HTERT RPE-1 (cell line): ENCODE data around the gene SMPD1.

Experiments
- in situ Hi-C: fragments of 300-500 bp; cut with MboI; formaldehyde crosslinking; loops from 4 replicates; pipeline ENCODE4 v1.14.3; 2020; ENCODE audit warnings: low sequenced_read_pairs

The SMPD1 gene

GRCh38 chr11:6389905-6390717, at the start of gene SMPD1:
SMPD1 (plus strand) TSS chr11:6390474; CDS start chr11:6390599, 125 bp downstream.
- in situ Hi-C loops, result no loop called here

DNA sequence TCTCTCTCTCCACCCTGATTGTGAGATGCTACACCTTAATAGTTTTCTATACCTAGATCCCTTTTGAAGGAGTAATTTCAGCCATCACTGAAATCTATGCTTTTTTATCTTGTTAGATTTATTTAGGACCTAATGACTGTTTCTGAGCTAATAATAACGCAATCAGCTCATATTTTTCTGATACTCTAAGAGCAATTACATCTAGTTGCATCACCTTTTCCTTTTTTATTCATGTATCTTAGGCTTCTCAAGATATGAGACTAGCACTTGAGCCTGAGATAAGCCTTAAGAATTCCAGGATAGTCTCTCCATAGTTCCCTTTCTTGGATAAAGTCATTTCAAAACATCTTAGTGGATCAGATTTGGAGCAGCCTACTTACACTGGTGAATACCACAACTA, 44.9 kb upstream of the SMPD1 start:
- in situ Hi-C loops, result no loop called here

- in situ Hi-C loops, result no loop called here
Measured at GRCh38 chr11:6350043-6350442, 40.2 kb upstream of the SMPD1 start.

DNA sequence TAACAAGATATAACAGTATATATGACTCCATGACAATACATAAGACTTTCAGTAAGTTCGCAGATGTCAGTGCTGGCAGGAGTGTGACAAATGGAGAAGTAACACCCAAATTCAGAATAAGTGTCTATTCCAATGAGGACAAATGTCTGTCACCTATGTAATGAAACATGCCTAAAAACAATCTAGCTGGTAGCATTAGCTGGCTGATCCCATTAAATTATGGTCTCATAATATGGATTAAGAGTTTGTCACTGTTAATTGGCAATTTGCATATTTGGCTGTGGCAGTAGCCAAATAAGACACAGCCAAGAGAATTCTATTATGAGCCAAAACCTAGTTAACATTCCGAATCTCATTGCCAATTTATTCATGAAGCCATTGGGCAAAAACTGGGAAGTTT, 39.8 kb upstream of the SMPD1 start:
- in situ Hi-C loops, result no loop called here

DNA sequence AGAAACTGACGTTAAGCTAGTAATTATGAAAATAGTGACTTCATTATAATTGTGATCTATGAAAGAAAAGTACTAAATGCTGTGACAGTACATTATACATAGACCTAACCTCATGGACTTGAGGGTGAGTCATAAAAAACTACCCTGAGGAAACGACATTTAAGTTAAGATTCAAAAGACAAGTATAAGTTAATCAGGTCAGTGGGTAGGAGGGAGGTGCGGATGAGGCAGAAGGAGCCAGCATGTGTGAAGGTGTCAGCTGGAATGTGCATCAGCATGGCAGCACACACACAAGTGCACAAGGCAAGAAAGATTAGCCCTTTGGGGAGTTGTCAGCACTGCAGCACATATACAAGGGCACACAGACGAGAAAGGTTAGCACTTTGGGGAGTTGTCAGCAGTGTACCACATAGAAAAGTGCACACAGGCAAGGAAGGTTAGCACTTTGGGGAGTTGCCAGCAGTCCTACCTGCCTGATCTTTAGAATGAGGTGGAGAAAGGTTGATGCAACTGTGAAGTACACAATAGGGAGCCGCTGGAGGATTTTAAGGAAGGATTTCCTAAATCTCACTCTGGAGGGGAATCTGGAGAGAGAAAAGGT, 38.4 kb upstream of the SMPD1 start:
- in situ Hi-C loops, result no loop called here

GRCh38 chr11:6353367-6353987, 36.8 kb upstream of the SMPD1 start:
- in situ Hi-C loops, result no loop called here

GRCh38 chr11:6354651-6355485, 35.4 kb upstream of the SMPD1 start:
- in situ Hi-C loops, result no loop called here

DNA sequence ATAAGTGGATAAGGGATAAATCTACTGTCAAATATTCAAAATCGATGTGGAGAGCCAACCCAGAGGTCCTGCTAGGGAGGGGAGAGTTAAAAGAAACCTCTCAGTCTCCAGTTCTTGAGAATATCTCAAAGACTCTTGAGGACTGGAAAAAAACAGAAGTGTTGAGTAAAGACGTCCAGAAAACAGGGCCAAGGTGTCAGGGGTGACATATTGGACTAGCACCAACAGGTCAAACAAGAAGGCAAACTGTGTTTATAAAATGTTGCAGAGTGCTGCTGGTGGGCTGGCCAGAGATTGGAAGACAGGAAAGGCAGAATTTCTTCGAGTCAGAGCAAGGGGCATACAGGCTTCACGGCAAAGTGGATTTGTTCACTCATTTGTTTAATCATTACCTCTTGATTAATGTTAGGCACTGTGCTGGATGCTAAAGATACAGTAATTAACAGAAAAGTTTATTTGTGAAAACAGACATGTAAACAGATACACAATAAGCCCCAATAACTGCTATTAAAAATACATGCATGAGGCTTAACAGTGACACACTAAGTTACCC, 33.7 kb upstream of the SMPD1 start:
- in situ Hi-C loops, result no loop called here

- in situ Hi-C loops, result no loop called here
Measured at GRCh38 chr11:6357222-6357621, 33.1 kb upstream of the SMPD1 start.

DNA sequence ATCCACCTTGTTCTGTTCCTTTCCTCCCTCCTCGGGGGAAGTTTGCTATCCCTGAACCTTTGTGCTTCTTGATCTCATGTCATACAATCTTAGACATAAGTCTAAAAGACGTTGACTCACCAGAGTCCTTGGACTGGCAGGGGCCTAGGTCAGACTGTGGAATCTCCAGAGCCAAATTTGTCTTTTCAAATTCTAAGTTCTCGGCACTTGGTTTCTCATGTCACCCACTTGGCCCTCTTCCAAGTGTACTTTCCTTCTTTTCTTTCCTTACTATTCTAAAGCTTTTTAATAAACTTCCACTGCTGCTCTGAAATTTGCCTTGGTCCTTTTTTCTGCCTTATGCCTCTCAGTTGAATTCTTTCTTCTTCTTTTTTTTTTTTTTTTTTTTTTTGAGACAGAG, 30.1 kb upstream of the SMPD1 start:
- in situ Hi-C loops, result no loop called here

GRCh38 chr11:6362185-6362872, 27.9 kb upstream of the SMPD1 start:
- in situ Hi-C loops, result no loop called here

DNA sequence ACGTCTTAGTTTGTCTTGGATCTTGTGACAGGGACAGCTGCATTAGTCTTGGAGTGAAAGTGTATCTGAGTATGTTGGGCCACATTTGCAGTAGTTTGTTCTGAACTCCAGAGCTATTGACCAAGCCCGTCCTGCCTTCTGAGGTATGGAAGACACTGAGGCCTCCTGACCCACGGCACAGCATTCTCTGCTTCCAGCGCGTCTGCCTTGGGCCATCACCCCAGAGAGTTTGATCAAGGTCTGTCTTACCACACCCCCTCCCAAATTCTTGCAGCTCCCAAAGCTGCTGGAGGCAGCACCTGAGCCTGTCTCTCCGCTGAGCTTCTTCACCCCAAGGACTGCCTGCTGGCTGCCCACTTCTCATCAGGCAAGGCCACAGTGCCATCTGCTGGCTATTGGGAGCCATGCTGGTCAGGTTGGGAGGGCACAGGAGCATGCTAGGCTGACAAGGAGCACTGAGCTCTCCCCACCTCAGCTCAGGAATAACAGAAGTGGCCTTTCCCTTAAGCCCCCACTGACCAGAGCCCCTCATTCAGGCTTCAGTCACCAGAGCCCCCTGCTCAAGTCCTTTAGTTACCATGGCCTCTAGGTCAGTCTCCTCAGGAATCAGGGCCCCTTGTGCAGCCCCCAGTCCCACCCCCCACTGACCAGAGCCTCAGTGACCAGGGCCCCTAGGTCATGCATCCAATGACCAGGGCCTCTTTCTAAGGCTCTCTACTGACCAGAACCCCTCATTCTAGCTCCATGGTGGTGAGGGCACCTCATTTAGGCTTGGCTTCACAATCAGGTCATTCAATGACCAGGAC, 27.2 kb upstream of the SMPD1 start:
- in situ Hi-C loops, result no loop called here

DNA sequence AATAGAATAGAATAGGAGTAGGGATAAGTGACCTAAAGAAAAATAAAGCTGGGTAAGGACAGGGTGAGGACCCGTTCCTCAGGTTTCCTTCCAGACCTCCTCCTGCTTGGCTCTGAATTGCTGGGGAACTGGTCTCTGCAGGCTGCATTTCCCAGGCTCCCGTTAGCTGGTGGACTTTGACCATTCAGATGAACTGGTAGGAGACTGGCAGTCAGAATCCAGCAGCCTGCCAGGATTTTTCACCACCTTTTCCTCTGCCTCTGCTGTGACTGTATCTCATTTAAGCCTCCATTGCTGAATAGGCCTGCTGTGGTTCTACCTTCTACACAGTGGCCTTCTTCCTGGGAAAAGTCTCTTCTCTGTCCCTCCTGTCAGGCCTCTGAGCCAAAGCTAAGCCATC, 24.6 kb upstream of the SMPD1 start:
- in situ Hi-C loops, result no loop called here

GRCh38 chr11:6371825-6372224, 18.4 kb upstream of the SMPD1 start:
- in situ Hi-C loops, result no loop called here

GRCh38 chr11:6377902-6378639, 12.2 kb upstream of the SMPD1 start:
- in situ Hi-C loops, result no loop called here

GRCh38 chr11:6378640-6378989, 11.7 kb upstream of the SMPD1 start:
- in situ Hi-C loops, result no loop called here

DNA sequence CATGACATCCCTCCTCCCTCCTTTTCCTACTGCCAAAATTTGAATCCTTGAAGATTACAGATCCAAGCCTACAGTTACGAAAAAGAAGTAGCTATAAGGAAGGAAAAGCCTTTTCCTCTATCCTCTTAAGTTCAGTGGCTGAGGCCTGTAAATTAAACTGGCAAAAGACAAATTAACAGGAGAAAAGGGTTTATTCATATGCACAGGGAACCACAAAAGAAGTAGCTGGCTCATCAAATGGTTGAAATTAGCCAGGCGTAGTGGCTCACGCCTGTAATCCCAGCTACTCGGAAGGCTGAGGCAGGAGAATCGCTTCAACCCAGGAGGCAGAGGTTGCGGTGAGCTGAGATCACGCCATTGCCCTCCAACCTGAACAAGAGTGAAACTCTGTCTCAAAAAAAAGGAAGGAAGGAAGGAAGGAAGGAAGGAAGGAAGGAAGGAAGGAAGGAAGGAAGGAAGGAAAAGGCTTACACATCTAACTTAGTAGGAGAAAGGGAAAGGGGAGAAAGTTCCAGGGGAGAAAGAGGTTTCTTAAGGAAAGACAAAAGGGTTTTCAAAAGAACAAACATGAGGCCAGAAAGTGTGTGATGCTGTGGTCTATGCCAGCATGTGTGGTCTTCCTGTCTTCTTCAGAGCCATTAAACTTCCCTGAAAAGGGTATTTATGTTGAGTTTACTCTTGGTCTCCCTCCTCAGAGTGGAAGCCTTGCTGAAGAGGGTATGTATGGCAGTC, 5.1 kb upstream of the SMPD1 start:
- in situ Hi-C loops, result no loop called here
